ENCODE data around the gene SGSH.

GRCh38 chr17:80160536-80160935, 59.6 kb downstream of the SGSH start:
- TF ChIP-seq CTCF (IDR thresholded peaks at IDR 0.05) = no peak
- TF ChIP-seq POLR2AphosphoS5 (IDR thresholded peaks at IDR 0.05) = no peak

Measured in suprapubic skin (tissue), 3 donors.